IPS DF 4.7 (cell line): ENCODE data around the gene POU4F2.

Experiments used
- DNase-seq: peaks from one replicate; pipeline ENCODE4 v3.0.0-alpha.2; 2013; ENCODE audit warnings: low spot score; ENCODE audit errors: extremely low read depth

POU4F2 gene

GRCh38 chr4:146638786-146639505, at the start of gene POU4F2:
POU4F2 (plus strand) TSS chr4:146638893; CDS start chr4:146639141, 248 bp downstream.
- DNase-seq, result no peak

GRCh38 chr4:146590801-146591200, 47.9 kb upstream of the POU4F2 start:
- DNase-seq, result no peak

- no peak for DNase-seq
These were observed 46.7 kb upstream of the POU4F2 start for GRCh38 chr4:146592019-146592418.

GRCh38 chr4:146632770-146633470, 5.8 kb upstream of the POU4F2 start:
- no peak for DNase-seq

GRCh38 chr4:146633471-146633800, 5.3 kb upstream of the POU4F2 start:
- no peak for DNase-seq

- DNase-seq, result no peak
These were observed 3.9 kb upstream of the POU4F2 start for GRCh38 chr4:146634825-146635224.

- DNase-seq, result no peak
These were observed 916 bp upstream of the POU4F2 start for GRCh38 chr4:146637621-146638332.

- DNase-seq, result no peak
These were observed 334 bp upstream of the POU4F2 start for GRCh38 chr4:146638333-146638785.

- DNase-seq, result no peak
These were observed 826 bp downstream of the POU4F2 start for GRCh38 chr4:146639506-146639932.

GRCh38 chr4:146640021-146640464, 1.4 kb downstream of the POU4F2 start:
- no peak for DNase-seq

- no peak for DNase-seq
These were observed 1.9 kb downstream of the POU4F2 start for GRCh38 chr4:146640465-146641061.

- no peak for DNase-seq
These were observed 3.1 kb downstream of the POU4F2 start for GRCh38 chr4:146641762-146642161.

- DNase-seq, result no peak
These were observed 5.2 kb downstream of the POU4F2 start for GRCh38 chr4:146643812-146644401.

GRCh38 chr4:146645921-146646320, 7.2 kb downstream of the POU4F2 start:
- no peak for DNase-seq

- DNase-seq, result no peak
These were observed 8.1 kb downstream of the POU4F2 start for GRCh38 chr4:146646593-146647325.

- DNase-seq, result no peak
These were observed 9.1 kb downstream of the POU4F2 start for GRCh38 chr4:146647615-146648460.

- DNase-seq, result no peak
These were observed 9.7 kb downstream of the POU4F2 start for GRCh38 chr4:146648461-146648783.

GRCh38 chr4:146649232-146649631, 10.5 kb downstream of the POU4F2 start:
- no peak for DNase-seq

GRCh38 chr4:146650034-146650433, 11.3 kb downstream of the POU4F2 start:
- DNase-seq, result no peak
